Lung (tissue), 12 donors: ENCODE data around the gene CHMP4A. TPM values are rescaled to one million over a fixed set of nuclear protein-coding genes. Genes with fewer than 3 reads are reported as not detected.

Experiments
- ATAC-seq: fragments of 200-7000 bp; cut with Tn5 transposase; one replicate; pipeline ENCODE4 v1.9.1; 2020; ENCODE audit warnings: moderate number of reproducible peaks; ENCODE audit not compliant: insufficient read depth, low FRiP score
- DNase-seq, 3 donors: peaks; one replicate each; pipeline ENCODE4 v3.0.0-alpha.2; 2013 to 2017
- H3K27ac ChIP-seq, 2 donors: one replicate each; pipeline ENCODE4 v1.5.1; 2013; ENCODE audit warnings: mild to moderate bottlenecking in 2 of 2, moderate library complexity in 2 of 2, control low read depth in 1 of 2, inconsistent platforms in 1 of 2, low read depth in 1 of 2, low read length in 1 of 2
- H3K27me3 ChIP-seq, 3 donors: one replicate each; pipeline ENCODE4 v1.5.1; 2013; ENCODE audit warnings: low read length in 2 of 3; ENCODE audit not compliant: control insufficient read depth in 3 of 3, insufficient read depth in 3 of 3
- H3K36me3 ChIP-seq, 4 donors: one replicate each; pipeline ENCODE4 v1.5.1; 2013; ENCODE audit warnings: low read length in 4 of 4, mild to moderate bottlenecking in 1 of 4, moderate library complexity in 1 of 4; ENCODE audit not compliant: control insufficient read depth in 4 of 4, insufficient read depth in 4 of 4
- H3K4me1 ChIP-seq, 5 donors: one replicate each; pipeline ENCODE4 v1.5.1; 2013; ENCODE audit warnings: low read length in 5 of 5, mild to moderate bottlenecking in 2 of 5, moderate library complexity in 1 of 5; ENCODE audit not compliant: control insufficient read depth in 5 of 5, insufficient read depth in 5 of 5
- H3K4me3 ChIP-seq: one replicate; pipeline ENCODE4 v1.5.1; 2013; ENCODE audit warnings: mild to moderate bottlenecking, control low read depth, moderate library complexity
- H3K9ac ChIP-seq, 2 donors: one replicate each; pipeline ENCODE4 v1.5.1; 2013; ENCODE audit warnings: low read length in 2 of 2, control low read depth in 1 of 2; ENCODE audit not compliant: insufficient read depth in 1 of 2
- H3K9me3 ChIP-seq, 4 donors: one replicate each; pipeline ENCODE4 v1.5.1; 2013; ENCODE audit warnings: low read length in 3 of 4, mild to moderate bottlenecking in 1 of 4, moderate library complexity in 1 of 4; ENCODE audit not compliant: control insufficient read depth in 4 of 4, insufficient read depth in 3 of 4
- CTCF ChIP-seq: IDR thresholded peaks from 2 replicates; pipeline ENCODE4 v1.5.1; 2012; ENCODE audit warnings: mild to moderate bottlenecking; ENCODE audit errors: control extremely low read depth, extremely low read depth
- WGBS, 2 donors: extraction: QIAGEN DNeasy Blood & Tissue Kit; methylation state at CpG; one replicate each; pipeline ENCODE4 v1.1.7; 2013; 5-methylcytosine and 5-hydroxymethylcytosine counted together
- polyA plus RNA-seq, 2 donors: library from polyadenylated mRNA; stranded (reverse); fragments of 200-250 nt; gene quantifications; one replicate each; pipeline ENCODE4 v1.2.1, GENCODE V29; 2013
- total RNA-seq, 2 donors: library from RNA; depleted of rRNA in 1 of 2; stranded (reverse); fragments of >200 nt in 1 of 2; gene quantifications; one replicate each; pipeline ENCODE4 v1.2.1, GENCODE V29; 2014 to 2021
- donor health status: control.
- donor health status: control.
- donor health status: Bipolar disorder and iron deficiency.
- donor health status: healthy.
- donor health status: DM: yes; HTN: yes; CAD: no.

The CHMP4A gene
- total and polyA plus RNA-seq, 4 donors, result 37.2 to 103 (median 60.6) TPM

GRCh38 chr14:24188251-24189058 is 24.8 kb downstream of the CHMP4A start, which contains the start of gene IPO4:
Gene IPO4, minus strand, starts transcription at chr14:24188816. Its CDS starts 29 bp downstream, at chr14:24188787.
- peak; percentile 97 to 99 (median 97) for DNase-seq
- peak within 1 kb of the TSS; percentile 49 to 51 for H3K9ac ChIP-seq
- peaks cover 0 to 8% (median 5%) of the 10 kb centered on the region in 5 donors for H3K4me1 ChIP-seq
- peaks cover 22 to 39% (median 31%) of the 10 kb centered on the region in 4 donors for H3K36me3 ChIP-seq
- peak; percentile 94 for ATAC-seq
- no peaks in the 10 kb centered on the region for H3K27me3 ChIP-seq
- TF ChIP-seq CTCF, result no peak
- WGBS, 2 donors, result 0 to 1% methylated on average over 64 to 65 of the region's 65 CpGs
- H3K9me3 ChIP-seq, result no peaks in the 10 kb centered on the region
- H3K4me3 ChIP-seq, result peak within 1 kb of the TSS; percentile 69
- peak within 1 kb of the TSS; percentile 60 to 71 for H3K27ac ChIP-seq

GRCh38 chr14:24187539-24187915 is 25.8 kb downstream of the CHMP4A start:
- no peaks in the 10 kb centered on the region for H3K27me3 ChIP-seq
- no peak overlapping the region for H3K27ac ChIP-seq
- no peak for TF ChIP-seq CTCF
- ATAC-seq, result no peak
- no peak for DNase-seq
- H3K9ac ChIP-seq, result peak overlapping the region in 1 of 2 donors; percentile 51
- H3K36me3 ChIP-seq, result peaks cover 24 to 45% (median 30%) of the 10 kb centered on the region in 4 donors
- H3K9me3 ChIP-seq, result no peaks in the 10 kb centered on the region
- peaks cover 0 to 8% (median 5%) of the 10 kb centered on the region in 5 donors for H3K4me1 ChIP-seq
- WGBS, 2 donors, result 90 to 96% methylated on average over 2 of the region's 2 CpGs
- H3K4me3 ChIP-seq, result peak overlapping the region; percentile 69

GRCh38 chr14:24186831-24187538 is 26.3 kb downstream of the CHMP4A start:
- DNase-seq (no peak), ATAC-seq (no peak)
- no peak overlapping the region for H3K4me3 ChIP-seq
- TF ChIP-seq CTCF, result no peak
- H3K4me1 ChIP-seq, result peaks cover 0 to 8% (median 5%) of the 10 kb centered on the region in 5 donors
- no peak overlapping the region for H3K9ac ChIP-seq
- no peaks in the 10 kb centered on the region for H3K27me3 ChIP-seq
- no peaks in the 10 kb centered on the region for H3K9me3 ChIP-seq
- 93 to 99% methylated on average over 10 of the region's 10 CpGs for WGBS, 2 donors
- no peak overlapping the region for H3K27ac ChIP-seq
- H3K36me3 ChIP-seq, result peaks cover 23 to 46% (median 29%) of the 10 kb centered on the region in 4 donors
